AG10803 (cell line): ENCODE measurements around the gene GATM.

Source experiments
- DNase-seq: peaks from one replicate; pipeline ENCODE4 v3.0.0; 2010; ENCODE audit warnings: low read depth
- H3K4me3 ChIP-seq: 2 replicates; pipeline ENCODE4 v1.5.1; 2011; ENCODE audit warnings: mild to moderate bottlenecking, low read length, control low read depth
- TF ChIP-seq, protein P1 (sequence below): conservative IDR thresholded peaks from 2 replicates; pipeline ENCODE4 v1.5.1; 2011; ENCODE audit warnings: mild to moderate bottlenecking, low read length, control low read depth, inconsistent platforms

GATM gene

DNA sequence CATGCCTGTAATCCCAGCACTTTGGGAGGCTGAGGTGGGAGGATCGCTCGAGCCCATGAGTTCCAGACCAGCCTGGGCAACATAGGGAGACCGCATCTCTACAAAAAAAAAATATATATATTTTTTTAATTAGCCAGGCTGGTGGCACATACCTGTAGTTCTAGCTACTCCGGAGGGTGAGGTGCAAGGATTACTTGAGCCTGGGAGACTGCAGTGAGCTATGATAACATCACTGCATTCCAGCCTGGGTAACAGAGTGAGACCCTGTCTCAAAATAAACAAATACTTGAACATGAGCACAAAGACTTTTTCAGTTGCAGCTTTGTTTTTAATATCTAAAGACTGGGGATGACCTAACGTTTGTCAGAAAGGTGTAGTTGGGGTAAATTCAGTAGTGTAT is 31.3 kb upstream of the GATM start:
- TF ChIP-seq, protein P1, sequence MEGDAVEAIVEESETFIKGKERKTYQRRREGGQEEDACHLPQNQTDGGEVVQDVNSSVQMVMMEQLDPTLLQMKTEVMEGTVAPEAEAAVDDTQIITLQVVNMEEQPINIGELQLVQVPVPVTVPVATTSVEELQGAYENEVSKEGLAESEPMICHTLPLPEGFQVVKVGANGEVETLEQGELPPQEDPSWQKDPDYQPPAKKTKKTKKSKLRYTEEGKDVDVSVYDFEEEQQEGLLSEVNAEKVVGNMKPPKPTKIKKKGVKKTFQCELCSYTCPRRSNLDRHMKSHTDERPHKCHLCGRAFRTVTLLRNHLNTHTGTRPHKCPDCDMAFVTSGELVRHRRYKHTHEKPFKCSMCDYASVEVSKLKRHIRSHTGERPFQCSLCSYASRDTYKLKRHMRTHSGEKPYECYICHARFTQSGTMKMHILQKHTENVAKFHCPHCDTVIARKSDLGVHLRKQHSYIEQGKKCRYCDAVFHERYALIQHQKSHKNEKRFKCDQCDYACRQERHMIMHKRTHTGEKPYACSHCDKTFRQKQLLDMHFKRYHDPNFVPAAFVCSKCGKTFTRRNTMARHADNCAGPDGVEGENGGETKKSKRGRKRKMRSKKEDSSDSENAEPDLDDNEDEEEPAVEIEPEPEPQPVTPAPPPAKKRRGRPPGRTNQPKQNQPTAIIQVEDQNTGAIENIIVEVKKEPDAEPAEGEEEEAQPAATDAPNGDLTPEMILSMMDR: no peak
- no peak overlapping the region for H3K4me3 ChIP-seq
- no peak for DNase-seq

DNA sequence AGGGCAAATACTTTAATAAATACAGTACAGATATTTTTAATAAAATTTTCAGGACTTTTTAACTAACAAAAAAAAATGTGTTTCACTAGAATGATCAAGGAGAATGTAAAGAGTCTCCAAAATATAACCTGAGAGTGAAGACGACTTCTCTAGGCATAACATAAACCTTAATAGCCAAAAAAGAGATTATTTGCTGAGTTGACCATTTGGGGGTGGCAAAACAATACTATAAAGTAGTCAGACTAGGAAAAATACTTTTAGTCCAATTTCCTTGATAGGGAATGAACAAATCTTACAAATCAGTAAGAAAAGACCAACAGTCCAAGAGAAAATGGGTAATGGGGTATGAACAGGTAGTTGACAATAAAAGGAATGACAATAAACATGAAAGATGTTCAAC is 29.4 kb upstream of the GATM start:
- no peak for DNase-seq
- TF ChIP-seq, protein P1: no peak
- no peak overlapping the region for H3K4me3 ChIP-seq

DNA sequence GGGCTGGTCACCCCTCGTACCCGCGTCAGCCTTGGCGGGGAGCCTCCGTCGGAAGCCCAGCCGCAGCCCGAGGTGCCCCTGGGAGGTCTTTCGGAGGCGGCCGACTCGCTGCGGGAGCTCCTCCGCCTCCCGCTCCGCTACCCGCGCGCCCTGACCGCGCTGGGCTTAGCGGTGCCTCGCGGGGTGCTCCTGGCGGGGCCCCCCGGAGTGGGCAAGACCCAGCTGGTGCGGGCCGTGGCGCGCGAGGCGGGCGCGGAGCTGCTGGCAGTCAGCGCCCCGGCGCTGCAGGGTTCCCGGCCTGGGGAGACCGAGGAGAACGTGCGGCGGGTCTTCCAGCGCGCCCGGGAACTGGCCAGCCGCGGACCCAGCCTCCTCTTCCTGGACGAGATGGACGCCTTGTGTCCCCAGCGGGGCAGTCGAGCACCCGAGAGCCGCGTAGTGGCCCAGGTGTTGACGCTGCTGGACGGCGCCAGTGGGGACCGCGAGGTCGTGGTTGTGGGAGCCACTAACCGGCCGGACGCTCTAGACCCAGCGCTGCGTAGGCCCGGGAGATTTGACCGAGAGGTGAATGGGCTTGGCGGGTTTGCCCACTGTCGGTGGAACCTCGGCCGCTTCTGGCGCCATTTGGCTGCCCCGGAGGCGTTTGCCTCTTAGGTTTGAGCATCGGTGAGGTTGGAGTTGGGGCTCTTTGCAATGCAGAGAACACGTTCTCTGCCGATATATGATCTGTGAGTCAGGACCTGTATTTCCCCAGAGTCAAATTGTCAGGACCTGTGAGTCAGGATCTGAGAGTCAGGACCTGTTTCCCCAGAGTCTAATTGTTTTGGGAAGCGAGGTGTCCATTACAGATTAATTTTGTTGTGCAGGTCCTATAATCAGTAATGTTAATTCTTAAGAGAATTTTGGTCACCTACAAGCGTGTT is 24.9 kb upstream of the GATM start:
- DNase-seq: peak; percentile 29
- TF ChIP-seq, protein P1: no peak
- peak overlapping the region; percentile 90 for H3K4me3 ChIP-seq

DNA sequence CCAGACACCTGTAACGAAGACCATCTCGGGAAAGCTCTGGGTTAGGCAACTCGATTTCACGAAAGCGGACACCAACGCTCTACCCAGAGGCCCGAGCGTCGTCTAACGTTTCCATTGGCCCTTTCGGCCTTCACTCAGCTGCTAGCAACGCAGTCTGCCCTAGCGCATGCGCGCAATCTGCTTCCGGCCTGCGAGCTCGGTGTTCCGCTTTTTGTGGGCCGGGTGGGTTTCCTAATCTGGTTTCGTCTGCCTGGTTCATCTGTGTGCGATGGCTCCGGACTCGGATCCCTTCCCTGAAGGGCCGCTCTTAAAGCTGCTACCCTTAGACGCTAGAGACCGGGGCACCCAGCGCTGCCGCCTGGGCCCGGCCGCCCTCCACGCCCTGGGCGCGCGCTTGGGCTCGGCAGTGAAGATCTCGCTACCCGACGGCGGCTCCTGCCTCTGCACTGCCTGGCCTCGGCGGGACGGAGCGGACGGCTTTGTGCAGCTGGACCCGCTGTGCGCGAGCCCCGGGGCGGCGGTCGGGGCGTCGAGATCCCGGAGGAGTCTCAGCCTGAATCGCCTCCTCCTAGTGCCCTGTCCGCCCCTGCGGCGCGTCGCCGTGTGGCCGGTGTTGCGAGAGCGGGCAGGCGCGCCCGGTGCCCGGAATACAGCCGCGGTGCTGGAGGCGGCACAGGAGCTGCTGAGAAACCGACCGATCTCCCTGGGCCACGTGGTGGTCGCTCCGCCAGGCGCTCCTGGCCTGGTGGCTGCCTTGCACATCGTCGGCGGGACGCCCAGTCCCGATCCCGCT is 24.0 kb upstream of the GATM start:
- DNase-seq: peak; percentile 99
- TF ChIP-seq, protein P1: no peak
- peak overlapping the region; percentile 90 for H3K4me3 ChIP-seq

DNA sequence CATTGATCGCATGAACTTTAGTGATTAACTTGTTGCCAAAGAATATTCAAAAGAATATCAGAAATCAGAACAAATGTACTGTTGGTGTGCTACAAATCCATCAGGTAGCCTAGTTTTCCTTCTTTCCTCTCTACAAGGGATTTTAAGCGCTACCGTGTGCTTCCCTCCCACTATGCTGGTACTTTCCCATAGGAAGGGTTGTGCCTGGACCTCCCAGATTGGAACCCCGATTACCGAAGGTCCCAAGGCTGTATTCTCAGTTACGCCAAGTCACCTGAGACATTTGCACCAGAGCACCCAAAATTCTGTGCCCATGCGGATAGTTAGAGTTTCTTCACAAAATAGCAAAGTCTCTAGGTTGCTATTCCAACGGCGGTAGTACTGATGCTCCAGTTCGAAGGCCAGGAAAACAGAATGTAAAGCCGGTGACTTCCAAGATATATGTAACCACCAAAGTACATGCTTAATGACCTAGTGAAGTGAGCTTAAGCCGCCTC is 23.4 kb upstream of the GATM start:
- DNase-seq: no peak
- TF ChIP-seq, protein P1: 0 out of 2 replicates have a peak, but pooled peaks have one; percentile 2
- H3K4me3 ChIP-seq: peak overlapping the region; percentile 90

DNA sequence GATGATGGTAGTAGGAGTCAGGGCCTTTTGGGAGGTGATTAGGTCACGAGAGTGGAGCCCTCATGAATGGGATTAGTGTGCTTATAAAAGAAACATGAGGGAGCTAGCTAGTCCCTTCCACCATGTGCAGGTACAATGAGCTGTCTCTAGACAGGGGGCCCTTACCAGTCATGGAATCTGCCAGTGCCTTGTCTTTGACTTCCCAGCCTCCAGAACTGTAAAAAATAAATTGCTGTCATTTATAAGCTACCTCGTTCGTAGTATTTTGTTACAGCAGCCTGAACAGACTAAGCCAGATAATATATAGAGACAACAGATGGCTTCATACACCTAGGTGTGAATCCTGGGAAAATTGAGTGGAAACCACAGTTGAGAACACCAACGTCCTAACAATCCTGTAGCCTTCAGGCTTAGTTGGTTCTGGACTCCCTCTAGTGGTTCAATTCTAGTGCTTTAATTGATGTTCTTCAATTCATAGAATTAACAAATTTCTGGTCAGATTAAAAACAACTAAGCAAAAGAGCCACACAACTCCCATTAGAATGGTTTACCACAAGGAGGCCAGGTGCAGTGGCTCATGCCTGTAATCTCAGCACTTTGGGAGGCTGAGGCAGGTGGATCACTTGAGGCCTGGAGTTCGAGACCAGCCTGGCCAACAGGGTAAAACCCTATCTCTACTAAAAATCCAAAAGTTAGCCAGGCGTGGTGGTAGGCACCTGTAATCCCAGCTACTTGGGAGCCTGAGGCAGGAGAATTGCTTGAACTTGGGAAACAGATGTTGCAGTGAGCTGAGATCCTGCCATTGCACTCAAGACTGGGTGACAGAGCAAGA is 21.3 kb upstream of the GATM start:
- TF ChIP-seq, protein P1: peak; percentile 77
- peak; percentile 64 for DNase-seq
- H3K4me3 ChIP-seq: no peak overlapping the region
